ENCODE results near the gene INPP5A.

The INPP5A gene

GRCh38 chr10:132799865-132800264, 262.3 kb downstream of the INPP5A start:
- no peak for TF ChIP-seq CTCF (IDR thresholded peaks at IDR 0.05; ENCODE audit: low read depth, low read length)
- DNase-seq (ENCODE audit: extremely low read depth, low read depth) = no peak

DNA sequence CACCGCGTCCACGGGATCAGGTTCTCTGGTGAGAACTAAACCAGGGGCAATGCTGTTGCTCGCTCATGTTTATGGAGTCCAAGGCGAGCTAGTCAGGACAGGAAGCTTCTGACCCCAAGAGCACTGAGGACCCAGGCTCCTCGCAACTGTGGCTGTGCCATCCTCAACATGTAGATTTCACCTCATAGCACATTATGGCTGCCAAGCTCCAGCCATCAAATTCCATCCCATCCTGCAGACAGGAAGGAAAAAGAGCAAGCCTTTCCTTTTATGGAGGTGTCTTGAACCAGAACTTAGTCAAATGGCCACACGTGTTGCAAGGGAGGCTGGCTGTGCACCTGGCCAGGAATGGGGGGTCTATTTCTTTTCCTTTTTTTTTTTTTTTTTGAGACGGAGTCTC, 264.5 kb downstream of the INPP5A start:
- DNase-seq (ENCODE audit: extremely low read depth, low read depth) = no peak
- no peak for TF ChIP-seq CTCF (IDR thresholded peaks at IDR 0.05; ENCODE audit: low read depth, low read length)

DNA sequence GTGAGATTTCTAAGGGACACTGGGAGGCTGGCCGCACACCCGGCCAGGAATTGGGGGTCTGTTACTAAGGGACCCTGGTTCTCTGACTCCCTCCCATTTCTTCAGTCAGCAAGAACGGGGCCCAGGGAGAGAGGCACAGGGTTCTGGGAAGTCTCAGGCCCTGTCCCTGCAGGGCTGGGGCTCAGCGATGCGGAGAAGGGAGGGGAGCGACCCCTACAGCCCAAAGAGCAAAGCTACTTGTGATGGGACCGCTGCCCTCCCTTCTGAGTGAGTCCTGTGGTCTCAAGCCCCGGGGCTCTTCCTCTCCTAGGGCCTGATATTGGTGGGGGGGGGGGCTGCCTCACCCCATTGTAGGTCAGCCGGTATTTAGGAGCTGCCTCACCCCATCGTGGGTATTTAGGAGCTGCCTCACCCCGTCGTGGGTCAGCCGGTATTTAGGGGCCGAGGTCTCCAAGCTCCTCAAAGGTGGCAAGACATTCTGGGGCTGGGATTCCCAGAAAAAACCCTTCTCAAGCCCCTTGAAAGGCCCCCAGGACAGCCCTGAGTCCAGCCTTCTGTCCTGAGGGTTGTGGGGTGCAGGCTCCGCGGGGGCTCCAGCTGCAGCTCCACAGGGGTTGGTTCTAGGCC, 265.2 kb downstream of the INPP5A start:
- no peak for DNase-seq (ENCODE audit: extremely low read depth, low read depth)
- TF ChIP-seq CTCF (IDR thresholded peaks at IDR 0.05; ENCODE audit: low read depth, low read length) = no peak

GRCh38 chr10:132803416-132804210, 266.0 kb downstream of the INPP5A start:
- no peak for DNase-seq (ENCODE audit: extremely low read depth, low read depth)
- no peak for TF ChIP-seq CTCF (IDR thresholded peaks at IDR 0.05; ENCODE audit: low read depth, low read length)

- no peak for DNase-seq (ENCODE audit: extremely low read depth, low read depth)
- TF ChIP-seq CTCF (IDR thresholded peaks at IDR 0.05; ENCODE audit: low read depth, low read length) = no peak
Observed at GRCh38 chr10:132804287-132804686, 266.7 kb downstream of the INPP5A start.

- DNase-seq (ENCODE audit: extremely low read depth, low read depth) = no peak
- no peak for TF ChIP-seq CTCF (IDR thresholded peaks at IDR 0.05; ENCODE audit: low read depth, low read length)
Observed at GRCh38 chr10:132804785-132805426, 267.3 kb downstream of the INPP5A start.

DNA sequence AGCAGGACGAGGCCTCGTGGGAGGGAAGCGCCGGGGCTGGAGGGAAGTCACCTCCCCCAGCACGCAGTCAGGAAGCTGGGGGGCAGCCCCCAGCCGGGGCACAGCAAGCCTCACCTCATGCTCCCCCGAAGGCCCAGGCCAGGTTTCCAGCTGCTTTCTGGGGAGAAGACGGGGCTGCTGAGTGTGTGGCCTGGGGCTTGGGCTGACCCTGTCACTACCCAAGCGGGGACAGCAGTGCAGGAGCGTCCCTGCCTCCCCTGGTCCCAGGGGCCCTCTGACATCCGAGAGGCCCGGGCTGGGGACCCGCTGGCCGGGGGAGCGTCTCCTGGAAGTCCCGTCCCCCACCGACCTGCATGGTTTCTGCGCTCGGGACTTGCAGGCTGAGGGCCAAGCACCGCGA, 268.0 kb downstream of the INPP5A start:
- no peak for TF ChIP-seq CTCF (IDR thresholded peaks at IDR 0.05; ENCODE audit: low read depth, low read length)
- DNase-seq (ENCODE audit: extremely low read depth, low read depth) = no peak

Measured in AG09319 (cell line).